Right ventricle myocardium inferior (tissue), 1 donor: Measurements from ENCODE around the gene PLEKHA1. TPM values are rescaled to one million over a fixed set of nuclear protein-coding genes. Genes with fewer than 3 reads are reported as not detected.

Experiments
- ATAC-seq: fragments of 200-7000 bp; cut with Tn5 transposase; one replicate; pipeline ENCODE4 v1.9.1; 2020; ENCODE audit warnings: mild to moderate bottlenecking, moderate library complexity
- DNase-seq: peaks from one replicate; pipeline ENCODE4 v3.0.0; 2021; ENCODE audit errors: missing footprints
- intact Hi-C: fragments of 100-400 bp; cut with DNase I; formaldehyde crosslinking; loops from one replicate; pipeline ENCODE4 v1.11.0; 2022
- total RNA-seq: library from RNA; stranded (reverse); fragmentation: NEBNext Ultra II Directional; extraction: Animal tissue kit (Norgen Biotek cat#: 25700); gene quantifications from one replicate; pipeline ENCODE4 v1.2.1, GENCODE V29; 2021
- donor health status: DM: no; HTN: yes; CAD: no; lungs with severe emphysema.

Gene PLEKHA1
- total RNA-seq, 1 donor from 2014 or later = 68.0 TPM

- DNase-seq (no peak), ATAC-seq (no peak)
- intact Hi-C loops = loop anchor here (2.0 to 5.0 kb wide), 4 partner anchors 31 to 223 kb away; partner anchors contain the start of gene PLEKHA1
These were observed 30.6 kb upstream of the PLEKHA1 start for GRCh38 chr10:122343936-122344335.

DNA sequence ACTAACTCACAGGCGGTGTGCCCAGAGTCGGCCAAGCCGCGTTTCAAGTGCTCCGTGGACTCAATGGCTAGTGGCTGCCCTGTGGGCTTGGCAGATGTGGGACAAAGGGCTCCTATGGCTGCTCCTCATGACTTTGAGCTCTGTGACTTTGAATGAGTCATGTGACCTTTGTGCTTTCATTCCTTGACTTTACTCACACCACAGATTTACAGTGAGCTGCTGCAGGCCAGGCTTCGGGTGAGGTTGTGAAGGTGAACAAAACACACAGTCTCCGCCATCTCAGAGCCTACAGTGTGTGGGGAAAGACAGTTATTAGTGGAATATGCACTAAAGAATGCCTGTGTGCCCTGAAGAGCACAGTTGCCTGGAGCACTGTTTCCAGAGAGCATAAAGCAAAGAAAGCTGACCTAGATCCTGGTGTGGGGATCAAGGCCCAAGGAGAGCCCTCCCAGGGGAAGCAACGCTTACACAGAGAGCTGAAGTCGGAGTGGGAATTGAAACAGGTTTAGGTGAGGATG, 29.7 kb upstream of the PLEKHA1 start:
- ATAC-seq = no peak
- DNase-seq = no peak
- intact Hi-C loops = loop anchor here (5.0 kb wide), 1 partner anchor 223 kb away; no protein-coding TSS in a partner anchor

GRCh38 chr10:122346326-122346950, 28.1 kb upstream of the PLEKHA1 start:
- intact Hi-C loops = no loop called here
- no peak for DNase-seq

GRCh38 chr10:122347170-122347841, 27.2 kb upstream of the PLEKHA1 start:
- no peak for DNase-seq
- ATAC-seq = no peak
- intact Hi-C loops = no loop called here

More at GRCh38 chr10:122346326-122346950, 28.1 kb upstream of the PLEKHA1 start:
- no peak for ATAC-seq

- DNase-seq (no peak), ATAC-seq (no peak)
- intact Hi-C loops = no loop called here
These were observed 26.0 kb upstream of the PLEKHA1 start for GRCh38 chr10:122348512-122348911.

GRCh38 chr10:122348935-122349361, 25.6 kb upstream of the PLEKHA1 start:
- intact Hi-C loops = no loop called here
- no peak for DNase-seq
- no peak for ATAC-seq

DNA sequence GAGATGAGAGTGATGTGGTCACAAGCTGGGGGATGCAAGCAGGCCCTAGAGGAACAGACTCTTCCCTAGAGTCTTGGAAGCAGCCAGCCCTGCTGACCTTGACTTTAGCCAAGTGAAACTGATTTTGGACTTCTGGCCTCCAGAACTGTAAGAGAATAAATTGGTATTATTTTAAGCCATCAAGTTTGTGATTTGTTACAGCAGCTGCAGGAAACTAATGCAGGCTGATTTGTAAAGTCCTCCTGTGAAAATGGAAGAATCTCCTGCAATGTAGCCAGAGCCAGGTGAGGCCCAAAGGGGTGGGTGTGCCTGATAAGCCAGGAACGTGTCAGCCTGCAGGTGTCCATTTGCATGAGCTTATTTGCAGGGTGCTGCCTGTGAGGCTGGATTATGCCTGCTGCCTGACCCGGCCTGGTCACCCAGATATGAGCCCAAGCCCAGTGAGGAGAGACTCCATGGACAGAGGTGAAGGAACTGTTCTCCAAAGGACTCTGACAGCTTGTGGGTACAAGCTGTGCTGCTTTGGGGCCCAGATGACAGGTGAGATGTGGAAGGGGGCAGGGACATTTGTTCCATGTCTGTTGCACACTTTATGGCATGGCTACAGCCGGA, 24.6 kb upstream of the PLEKHA1 start:
- no peak for ATAC-seq
- intact Hi-C loops = no loop called here
- DNase-seq = no peak

- intact Hi-C loops = no loop called here
- no peak for ATAC-seq
- DNase-seq = no peak
These were observed 23.6 kb upstream of the PLEKHA1 start for GRCh38 chr10:122350893-122351292.

DNA sequence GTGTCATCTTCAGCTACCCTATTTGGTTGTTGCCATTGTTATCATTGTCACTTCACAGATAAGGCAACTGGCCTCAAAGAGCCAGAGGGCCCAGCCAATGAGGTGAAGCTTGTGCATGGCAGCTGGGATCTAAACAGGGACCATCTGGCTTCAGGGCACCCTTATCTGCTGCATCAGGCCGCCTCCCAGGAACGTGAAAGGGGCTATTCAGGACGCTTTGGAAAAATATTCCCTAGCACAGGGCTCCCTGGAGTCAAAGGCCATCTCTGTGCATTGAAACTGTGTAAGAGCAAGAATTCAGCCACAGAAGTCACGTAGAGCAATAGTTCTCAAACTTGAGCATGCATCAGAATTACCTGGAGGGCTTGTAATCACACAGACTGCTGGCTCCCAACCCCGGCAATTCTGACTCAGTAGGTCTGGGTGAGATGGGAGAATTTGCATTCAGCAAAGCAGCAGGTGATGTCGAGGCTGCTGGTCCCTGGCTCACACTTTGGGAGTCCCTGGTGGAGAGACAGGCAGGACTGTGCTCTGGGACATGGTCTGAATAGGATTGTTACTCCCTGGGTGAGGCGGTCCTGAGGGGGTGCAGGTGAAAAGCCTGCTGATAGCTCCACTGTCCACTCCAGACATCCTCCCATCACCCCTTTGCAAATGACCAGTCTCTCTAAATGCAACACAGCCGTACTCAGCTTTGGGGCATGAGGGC, 21.5 kb upstream of the PLEKHA1 start:
- DNase-seq (no peak), ATAC-seq (no peak)
- intact Hi-C loops = no loop called here

- no peak for ATAC-seq
- intact Hi-C loops = no loop called here
- no peak for DNase-seq
These were observed 20.1 kb upstream of the PLEKHA1 start for GRCh38 chr10:122354383-122354782.

DNA sequence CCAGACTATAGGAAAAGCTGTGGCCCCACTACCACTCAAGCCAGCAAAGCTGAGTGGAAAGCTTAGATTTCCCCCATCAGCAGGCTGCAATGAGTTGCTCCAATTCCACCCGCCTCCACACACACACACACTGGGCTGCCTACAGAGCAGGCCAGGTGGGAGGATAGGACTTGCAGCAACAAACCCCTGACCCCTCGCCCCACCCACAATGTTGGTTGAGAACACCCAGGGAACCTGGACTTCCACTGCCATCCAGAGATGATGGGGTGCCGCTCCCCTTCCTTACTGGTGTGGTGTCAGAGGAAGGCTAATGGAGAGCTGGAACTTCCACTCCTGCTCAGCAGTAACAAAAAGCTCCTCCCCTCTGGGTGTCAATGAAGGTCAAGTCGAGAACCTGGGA, 16.8 kb upstream of the PLEKHA1 start:
- ATAC-seq (no peak), DNase-seq (no peak)
- intact Hi-C loops = no loop called here

- ATAC-seq (no peak), DNase-seq (no peak)
- intact Hi-C loops = no loop called here
These were observed 14.9 kb upstream of the PLEKHA1 start for GRCh38 chr10:122359621-122360020.

GRCh38 chr10:122361046-122361445, 13.5 kb upstream of the PLEKHA1 start:
- DNase-seq (no peak), ATAC-seq (no peak)
- intact Hi-C loops = no loop called here

GRCh38 chr10:122362031-122362592, 12.4 kb upstream of the PLEKHA1 start:
- intact Hi-C loops = no loop called here
- ATAC-seq (no peak), DNase-seq (no peak)

GRCh38 chr10:122362621-122363020, 11.9 kb upstream of the PLEKHA1 start:
- intact Hi-C loops = no loop called here
- DNase-seq (no peak), ATAC-seq (no peak)

DNA sequence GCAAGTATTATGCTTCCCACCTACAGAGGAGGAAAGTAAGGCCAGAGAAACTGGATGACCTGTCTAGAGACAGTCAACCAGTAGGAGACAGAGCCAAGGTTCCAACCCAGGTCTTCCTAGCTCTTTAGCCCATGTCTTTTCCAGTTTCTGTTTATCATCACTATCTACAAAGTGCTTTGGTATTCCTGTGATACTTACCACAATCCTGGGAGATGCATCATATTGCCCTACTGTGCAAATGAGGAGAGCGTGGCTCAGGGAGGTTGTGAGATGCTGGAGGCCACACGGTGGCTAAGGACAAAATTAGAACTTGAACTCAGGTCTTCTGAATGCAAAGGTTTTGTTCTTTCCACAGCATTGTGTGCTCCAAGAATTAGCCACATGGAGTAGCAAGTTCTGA, 11.2 kb upstream of the PLEKHA1 start:
- no peak for DNase-seq
- intact Hi-C loops = no loop called here
- ATAC-seq = no peak

DNA sequence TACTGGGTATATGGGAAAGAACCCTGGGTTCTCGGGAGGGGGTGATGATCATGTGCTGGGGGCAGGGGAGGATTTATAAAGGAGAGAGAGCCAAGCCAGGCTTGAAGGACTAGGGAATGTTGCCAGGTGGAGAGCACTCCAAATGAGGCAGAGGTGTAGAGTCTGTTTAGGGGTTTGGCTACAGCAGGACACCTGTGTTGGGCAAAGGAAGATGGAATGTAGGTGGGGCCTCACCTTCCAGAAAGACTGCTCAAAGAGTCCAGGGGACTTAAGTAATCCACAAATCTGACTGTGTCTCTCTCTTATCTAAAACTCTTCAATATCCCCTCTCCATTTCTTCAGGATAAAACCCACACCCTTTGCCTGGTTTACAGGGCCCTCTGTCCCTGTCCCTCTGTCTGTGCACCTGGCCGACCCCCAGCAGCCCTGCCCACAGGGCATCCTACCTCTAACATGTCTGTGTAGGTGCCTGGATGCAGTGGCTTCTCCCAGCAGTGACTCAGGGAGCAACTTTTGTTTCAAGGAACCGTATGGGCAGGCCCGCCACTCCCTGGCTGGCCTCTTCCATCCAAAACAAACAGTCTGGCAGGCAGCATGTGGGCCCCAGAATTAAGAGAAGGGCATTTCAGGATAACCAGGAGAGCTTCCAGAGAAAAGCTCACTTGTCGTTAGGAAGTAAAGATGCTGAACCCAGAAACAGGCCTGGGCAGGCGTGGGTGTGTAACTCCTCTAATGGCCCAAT, 10.6 kb upstream of the PLEKHA1 start:
- no peak for ATAC-seq
- intact Hi-C loops = no loop called here
- no peak for DNase-seq

DNA sequence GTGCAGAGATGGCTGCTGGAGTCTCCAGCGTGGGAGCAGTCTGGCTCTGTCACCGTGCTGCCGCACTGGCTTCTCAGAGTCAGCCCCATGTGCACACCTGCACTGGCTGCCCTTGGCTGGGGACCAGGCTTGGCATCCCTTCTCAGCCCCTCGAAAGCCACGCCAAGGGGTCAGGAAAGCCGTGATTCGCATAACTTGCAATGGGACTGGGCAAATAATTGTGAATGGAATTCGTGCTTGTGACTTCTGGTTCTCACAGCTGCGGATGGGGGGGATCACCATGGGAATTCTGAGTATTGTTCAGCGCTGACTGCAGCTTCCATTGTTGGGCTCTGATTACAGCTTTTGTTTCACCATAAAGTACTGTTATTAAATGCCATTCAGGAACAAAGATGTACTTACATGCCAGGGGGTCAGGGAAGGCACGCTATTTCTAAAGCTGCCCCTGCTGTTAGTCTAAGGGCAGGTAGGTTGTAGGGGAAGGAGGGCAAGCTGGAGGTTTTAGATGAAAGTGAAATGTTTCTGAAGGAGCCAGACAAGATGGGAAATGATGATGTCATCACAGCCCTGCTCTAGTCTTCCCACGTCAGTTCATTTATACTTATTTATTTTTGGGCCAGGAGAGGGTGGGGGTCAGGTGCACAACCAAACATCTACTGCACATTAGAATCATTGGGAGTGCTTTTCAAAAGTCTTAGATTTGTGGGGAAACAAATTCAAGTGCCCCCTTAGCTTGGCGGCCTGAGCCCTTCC, 5.8 kb upstream of the PLEKHA1 start:
- ATAC-seq (no peak), DNase-seq (no peak)

More for the DNA sequence above, 5.8 kb upstream of the PLEKHA1 start:
- intact Hi-C loops = no loop called here
